IPS DF 6.9 (cell line): ENCODE data around the gene UBR4.

ENCODE experiments used
- DNase-seq: peaks from one replicate; pipeline ENCODE4 v3.0.0-alpha.2; 2013; ENCODE audit warnings: low read depth, low spot score
- H3K27ac ChIP-seq: one replicate; pipeline ENCODE4 v1.5.1; 2013; ENCODE audit warnings: low read length, control low read depth
- H3K27me3 ChIP-seq: 2 replicates; pipeline ENCODE4 v1.6.1; 2013; ENCODE audit warnings: mild to moderate bottlenecking, low read length; ENCODE audit not compliant: control insufficient read depth, insufficient read depth
- H3K36me3 ChIP-seq: 2 replicates; pipeline ENCODE4 v1.6.1; 2013; ENCODE audit warnings: low read length; ENCODE audit not compliant: control insufficient read depth, insufficient read depth
- H3K4me1 ChIP-seq: 2 replicates; pipeline ENCODE4 v1.6.1; 2013; ENCODE audit warnings: low read length; ENCODE audit not compliant: control insufficient read depth, insufficient read depth
- H3K4me3 ChIP-seq: 2 replicates; pipeline ENCODE4 v1.5.1; 2013; ENCODE audit warnings: mild to moderate bottlenecking, low read length
- H3K9me3 ChIP-seq: 2 replicates; pipeline ENCODE4 v1.6.1; 2013; ENCODE audit warnings: low read length, inconsistent platforms; ENCODE audit not compliant: control insufficient read depth, insufficient read depth
- WGBS: extraction: QIAGEN DNeasy Blood & Tissue Kit; methylation state at CpG from one replicate; pipeline ENCODE4 v1.1.7; 2013; ENCODE audit warnings: mixed read lengths, missing lambda C conversion rate; ENCODE audit not compliant: insufficient read length, insufficient coverage; 5-methylcytosine and 5-hydroxymethylcytosine counted together

The UBR4 gene

GRCh38 chr1:19055701-19056100 lies 154.4 kb downstream of the UBR4 start:
- no peak overlapping the region for H3K27ac ChIP-seq
- H3K36me3 ChIP-seq = no peaks in the 10 kb centered on the region
- H3K4me3 ChIP-seq = no peak overlapping the region
- peaks cover 4% of the 10 kb centered on the region; the same call in 1 of the 2 replicates for H3K4me1 ChIP-seq
- WGBS = no CpG with 5 or more reads among the region's 7 CpGs
- no peak for DNase-seq
- no peaks in the 10 kb centered on the region for H3K27me3 ChIP-seq
- no peaks in the 10 kb centered on the region for H3K9me3 ChIP-seq

GRCh38 chr1:19055001-19055400 lies 155.1 kb downstream of the UBR4 start:
- Histone ChIP-seq H3K4me1 (peaks cover 4% of the 10 kb centered on the region; the same call in 1 of the 2 replicates), H3K36me3 (no peaks in the 10 kb centered on the region), H3K27me3 (no peaks in the 10 kb centered on the region), H3K4me3 (no peak overlapping the region), H3K27ac (no peak overlapping the region), H3K9me3 (no peaks in the 10 kb centered on the region)
- no peak for DNase-seq
- no CpG with 5 or more reads among the region's 11 CpGs for WGBS

- no peaks in the 10 kb centered on the region for H3K36me3 ChIP-seq
- WGBS = no CpG with 5 or more reads among the region's 15 CpGs
- no peak overlapping the region for H3K4me3 ChIP-seq
- peaks cover 4% of the 10 kb centered on the region; the same call in 1 of the 2 replicates for H3K4me1 ChIP-seq
- H3K27ac ChIP-seq = no peak overlapping the region
- no peak for DNase-seq
- no peaks in the 10 kb centered on the region for H3K27me3 ChIP-seq
- H3K9me3 ChIP-seq = no peaks in the 10 kb centered on the region
Observed at GRCh38 chr1:19054216-19054615, 155.8 kb downstream of the UBR4 start.

- H3K4me3 ChIP-seq = no peak overlapping the region
- H3K9me3 ChIP-seq = no peaks in the 10 kb centered on the region
- no CpG with 5 or more reads among the region's 8 CpGs for WGBS
- no peaks in the 10 kb centered on the region for H3K36me3 ChIP-seq
- H3K4me1 ChIP-seq = peaks cover 4% of the 10 kb centered on the region; the same call in 1 of the 2 replicates
- no peak overlapping the region for H3K27ac ChIP-seq
- no peaks in the 10 kb centered on the region for H3K27me3 ChIP-seq
- no peak for DNase-seq
Observed at GRCh38 chr1:19053486-19053885, 156.6 kb downstream of the UBR4 start.

- no peak for DNase-seq
- no peaks in the 10 kb centered on the region for H3K9me3 ChIP-seq
Observed at GRCh38 chr1:19049798-19050197, 160.3 kb downstream of the UBR4 start.

GRCh38 chr1:19049128-19049768 lies 160.8 kb downstream of the UBR4 start:
- no peak overlapping the region for H3K27ac ChIP-seq
- no peaks in the 10 kb centered on the region for H3K36me3 ChIP-seq
- no peak for DNase-seq
- H3K4me1 ChIP-seq = peaks cover 4% of the 10 kb centered on the region; the same call in 1 of the 2 replicates
- no peaks in the 10 kb centered on the region for H3K9me3 ChIP-seq
- WGBS = no CpG with 5 or more reads among the region's 15 CpGs
- H3K27me3 ChIP-seq = no peaks in the 10 kb centered on the region
- no peak overlapping the region for H3K4me3 ChIP-seq

More at GRCh38 chr1:19049798-19050197, 160.3 kb downstream of the UBR4 start:
- WGBS = no CpG with 5 or more reads among the region's 5 CpGs
- no peaks in the 10 kb centered on the region for H3K27me3 ChIP-seq
- H3K27ac ChIP-seq = no peak overlapping the region
- H3K4me3 ChIP-seq = no peak overlapping the region
- no peaks in the 10 kb centered on the region for H3K36me3 ChIP-seq
- peaks cover 4% of the 10 kb centered on the region; the same call in 1 of the 2 replicates for H3K4me1 ChIP-seq

- WGBS = no CpG with 5 or more reads among the region's 10 CpGs
- H3K27me3 ChIP-seq = no peaks in the 10 kb centered on the region
Observed at GRCh38 chr1:19046972-19047731, 162.9 kb downstream of the UBR4 start.

GRCh38 chr1:19045898-19046880 lies 163.9 kb downstream of the UBR4 start:
- no peaks in the 10 kb centered on the region for H3K27me3 ChIP-seq

More at GRCh38 chr1:19046972-19047731, 162.9 kb downstream of the UBR4 start:
- no peak for DNase-seq
- Histone ChIP-seq H3K4me3 (no peak overlapping the region), H3K36me3 (no peaks in the 10 kb centered on the region), H3K4me1 (peaks cover 1% of the 10 kb centered on the region; the same call in 1 of the 2 replicates), H3K27ac (no peak overlapping the region), H3K9me3 (no peaks in the 10 kb centered on the region)

GRCh38 chr1:19044975-19045831 lies 164.9 kb downstream of the UBR4 start:
- H3K4me3 ChIP-seq = no peak overlapping the region
- WGBS = no CpG with 5 or more reads among the region's 24 CpGs
- DNase-seq = no peak

More at GRCh38 chr1:19045898-19046880, 163.9 kb downstream of the UBR4 start:
- no CpG with 5 or more reads among the region's 18 CpGs for WGBS
- no peak for DNase-seq
- H3K9me3 ChIP-seq = no peaks in the 10 kb centered on the region
- H3K4me3 ChIP-seq = no peak overlapping the region
- peaks cover 1% of the 10 kb centered on the region; the same call in 1 of the 2 replicates for H3K4me1 ChIP-seq
- no peaks in the 10 kb centered on the region for H3K36me3 ChIP-seq
- no peak overlapping the region for H3K27ac ChIP-seq

More at GRCh38 chr1:19044975-19045831, 164.9 kb downstream of the UBR4 start:
- Histone ChIP-seq H3K9me3 (no peaks in the 10 kb centered on the region), H3K4me1 (peaks cover 1% of the 10 kb centered on the region; the same call in 1 of the 2 replicates), H3K36me3 (no peaks in the 10 kb centered on the region), H3K27ac (no peak overlapping the region), H3K27me3 (no peaks in the 10 kb centered on the region)
